Left ventricle myocardium inferior (tissue), 1 donor: ENCODE measurements around the gene FTO. TPM values are rescaled to one million over a fixed set of nuclear protein-coding genes. Genes with fewer than 3 reads are reported as not detected.

Experiments used
- DNase-seq: peaks from one replicate; pipeline ENCODE4 v3.0.0-alpha.2; 2020
- H3K27ac ChIP-seq: fragments of 200-600 bp; replicated peaks from 2 replicates; pipeline ENCODE4 v1.8.0; 2021
- H3K27me3 ChIP-seq: fragments of 200-600 bp; 2 replicates; pipeline ENCODE4 v1.8.0; 2021; ENCODE audit warnings: low read depth
- H3K36me3 ChIP-seq: fragments of 200-600 bp; 2 replicates; pipeline ENCODE4 v1.8.0; 2021
- H3K4me1 ChIP-seq: fragments of 200-600 bp; 2 replicates; pipeline ENCODE4 v1.8.0; 2021
- H3K4me3 ChIP-seq: fragments of 200-600 bp; 2 replicates; pipeline ENCODE4 v1.8.0; 2021; ENCODE audit warnings: mild to moderate bottlenecking, moderate library complexity
- H3K9me3 ChIP-seq: fragments of 200-600 bp; replicated peaks from 2 replicates; pipeline ENCODE4 v1.8.0; 2021
- intact Hi-C: fragments of 100-400 bp; cut with micrococcal nuclease; formaldehyde crosslinking; loops from one replicate; pipeline ENCODE4 v1.11.0; 2022
- total RNA-seq: library from RNA; stranded (reverse); fragmentation: NEBNext Ultra II Directional; extraction: Animal tissue kit (Norgen Biotek cat#: 25700); gene quantifications from one replicate; pipeline ENCODE4 v1.2.1, GENCODE V29; 2021
- TF ChIP-seq, protein P1 (sequence below): fragments of 200-600 bp; IDR thresholded peaks from 2 replicates; pipeline ENCODE4 v1.8.0; 2021; ENCODE audit warnings: antibody characterized with exemption, mild to moderate bottlenecking, borderline replicate concordance
- donor health status: DM: no; HTN: yes; CAD: no; lungs with severe emphysema.

Gene FTO
- total RNA-seq, 1 donor from 2014 or later: 78.4 TPM

- Histone ChIP-seq H3K4me3 (no peak overlapping the region), H3K36me3 (no peaks in the 10 kb centered on the region), H3K27me3 (no peaks in the 10 kb centered on the region), H3K9me3 (no peaks in the 10 kb centered on the region), H3K4me1 (peaks cover 10% of the 10 kb centered on the region), H3K27ac (no peak overlapping the region)
- DNase-seq: no peak
- TF ChIP-seq, protein P1, sequence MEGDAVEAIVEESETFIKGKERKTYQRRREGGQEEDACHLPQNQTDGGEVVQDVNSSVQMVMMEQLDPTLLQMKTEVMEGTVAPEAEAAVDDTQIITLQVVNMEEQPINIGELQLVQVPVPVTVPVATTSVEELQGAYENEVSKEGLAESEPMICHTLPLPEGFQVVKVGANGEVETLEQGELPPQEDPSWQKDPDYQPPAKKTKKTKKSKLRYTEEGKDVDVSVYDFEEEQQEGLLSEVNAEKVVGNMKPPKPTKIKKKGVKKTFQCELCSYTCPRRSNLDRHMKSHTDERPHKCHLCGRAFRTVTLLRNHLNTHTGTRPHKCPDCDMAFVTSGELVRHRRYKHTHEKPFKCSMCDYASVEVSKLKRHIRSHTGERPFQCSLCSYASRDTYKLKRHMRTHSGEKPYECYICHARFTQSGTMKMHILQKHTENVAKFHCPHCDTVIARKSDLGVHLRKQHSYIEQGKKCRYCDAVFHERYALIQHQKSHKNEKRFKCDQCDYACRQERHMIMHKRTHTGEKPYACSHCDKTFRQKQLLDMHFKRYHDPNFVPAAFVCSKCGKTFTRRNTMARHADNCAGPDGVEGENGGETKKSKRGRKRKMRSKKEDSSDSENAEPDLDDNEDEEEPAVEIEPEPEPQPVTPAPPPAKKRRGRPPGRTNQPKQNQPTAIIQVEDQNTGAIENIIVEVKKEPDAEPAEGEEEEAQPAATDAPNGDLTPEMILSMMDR: no peak
- intact Hi-C loops: no loop called here
Observed at GRCh38 chr16:54050459-54051210, 346.7 kb downstream of the FTO start.

DNA sequence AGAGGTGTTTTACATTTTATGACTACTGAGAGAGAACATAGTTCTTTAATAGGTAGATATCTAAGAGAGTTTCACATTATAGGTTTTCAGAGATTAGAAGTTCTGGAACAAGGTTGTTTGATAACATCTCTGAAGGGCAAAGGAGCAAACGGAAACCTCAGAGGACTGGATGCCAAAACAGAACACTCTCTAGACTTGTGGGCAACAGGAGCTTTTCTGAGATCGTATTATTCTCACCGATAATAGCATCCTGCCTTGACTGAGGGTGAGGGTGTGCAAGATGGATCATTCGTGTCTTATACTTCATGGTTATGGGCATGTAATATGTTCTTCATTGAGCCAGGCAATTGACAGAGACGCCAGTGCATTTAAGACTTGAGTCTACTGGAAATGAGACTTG, 347.9 kb downstream of the FTO start:
- Histone ChIP-seq H3K36me3 (no peaks in the 10 kb centered on the region), H3K27ac (no peak overlapping the region), H3K9me3 (no peaks in the 10 kb centered on the region), H3K27me3 (no peaks in the 10 kb centered on the region), H3K4me1 (peaks cover 16% of the 10 kb centered on the region), H3K4me3 (no peak overlapping the region)
- TF ChIP-seq, protein P1: no peak
- DNase-seq: no peak
- intact Hi-C loops: no loop called here

DNA sequence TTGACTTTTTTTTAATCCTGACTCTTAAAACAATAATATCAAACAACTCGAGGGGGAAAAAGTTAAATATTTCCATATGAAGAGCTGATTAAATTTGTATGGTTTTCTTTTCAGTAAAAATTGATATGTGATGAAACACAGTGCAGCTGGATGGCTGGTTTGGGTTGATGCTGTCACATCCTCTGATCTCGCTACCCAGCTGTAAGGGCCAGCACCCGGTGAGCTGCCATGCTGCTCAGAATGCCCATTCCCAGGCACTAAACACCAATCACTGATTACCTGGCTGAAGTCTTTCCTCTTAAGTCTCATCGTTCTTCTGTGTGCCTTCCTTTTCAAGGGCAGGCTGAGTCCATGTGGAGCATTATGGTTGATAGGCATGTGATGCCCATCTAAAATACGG, 348.3 kb downstream of the FTO start:
- H3K4me1 ChIP-seq: peaks cover 16% of the 10 kb centered on the region
- H3K27me3 ChIP-seq: no peaks in the 10 kb centered on the region
- no peaks in the 10 kb centered on the region for H3K9me3 ChIP-seq
- no peaks in the 10 kb centered on the region for H3K36me3 ChIP-seq
- TF ChIP-seq, protein P1: no peak
- no peak overlapping the region for H3K4me3 ChIP-seq
- H3K27ac ChIP-seq: no peak overlapping the region
- intact Hi-C loops: no loop called here
- DNase-seq: no peak

- Histone ChIP-seq H3K4me1 (peaks cover 16% of the 10 kb centered on the region), H3K27me3 (no peaks in the 10 kb centered on the region), H3K4me3 (no peak overlapping the region), H3K36me3 (no peaks in the 10 kb centered on the region), H3K9me3 (no peaks in the 10 kb centered on the region), H3K27ac (no peak overlapping the region)
- DNase-seq: no peak
- intact Hi-C loops: no loop called here
- TF ChIP-seq, protein P1: no peak
Observed at GRCh38 chr16:54053891-54054820, 350.2 kb downstream of the FTO start.

GRCh38 chr16:54055191-54055590, 351.2 kb downstream of the FTO start:
- Histone ChIP-seq H3K36me3 (no peaks in the 10 kb centered on the region), H3K4me1 (peaks cover 16% of the 10 kb centered on the region), H3K9me3 (no peaks in the 10 kb centered on the region), H3K4me3 (no peak overlapping the region), H3K27ac (no peak overlapping the region), H3K27me3 (no peaks in the 10 kb centered on the region)
- TF ChIP-seq, protein P1: no peak
- intact Hi-C loops: no loop called here
- DNase-seq: no peak
